ENCODE measurements around the gene PLCZ1.
"Not testable (repeated sequence)": the region's sequence is repeated elsewhere in the genome, so short reads cannot be mapped to it uniquely, and the experiment has no call there.

PLCZ1 gene

GRCh38 chr12:18721452-18721851, 16.4 kb downstream of the PLCZ1 start:
- Mint-ChIP-seq H3K4me1 (no peaks in the 10 kb centered on the region), H3K36me3 (ENCODE audit: low read depth) (no peaks in the 10 kb centered on the region), H3K27ac (no peak overlapping the region), H3K27me3 (no peaks in the 10 kb centered on the region), H3K9me3 (peaks cover 5% of the 10 kb centered on the region), H3K4me3 (no peak overlapping the region)
- ATAC-seq (no peak), DNase-seq (no peak)

- ATAC-seq (no peak), DNase-seq (no peak)
- Mint-ChIP-seq H3K27me3 (no peaks in the 10 kb centered on the region), H3K27ac (no peak overlapping the region), H3K4me3 (no peak overlapping the region), H3K9me3 (peaks cover 5% of the 10 kb centered on the region), H3K4me1 (no peaks in the 10 kb centered on the region), H3K36me3 (ENCODE audit: low read depth) (no peaks in the 10 kb centered on the region)
Measured at GRCh38 chr12:18720690-18721089, 17.1 kb downstream of the PLCZ1 start.

- no peak for DNase-seq
- no peak overlapping the region for H3K27ac Mint-ChIP-seq
- H3K4me3 Mint-ChIP-seq, result no peak overlapping the region
- no peaks in the 10 kb centered on the region for H3K4me1 Mint-ChIP-seq
- peaks cover 5% of the 10 kb centered on the region for H3K9me3 Mint-ChIP-seq
- H3K27me3 Mint-ChIP-seq, result no peaks in the 10 kb centered on the region
- no peaks in the 10 kb centered on the region for H3K36me3 Mint-ChIP-seq (ENCODE audit: low read depth)
- no peak for ATAC-seq
Measured at GRCh38 chr12:18719922-18720510, 17.8 kb downstream of the PLCZ1 start.

- no peaks in the 10 kb centered on the region for H3K36me3 Mint-ChIP-seq (ENCODE audit: low read depth)
- H3K4me1 Mint-ChIP-seq, result no peaks in the 10 kb centered on the region
- DNase-seq (no peak), ATAC-seq (no peak)
- no peak overlapping the region for H3K27ac Mint-ChIP-seq
- no peaks in the 10 kb centered on the region for H3K27me3 Mint-ChIP-seq
- H3K9me3 Mint-ChIP-seq, result no peaks in the 10 kb centered on the region
- no peak overlapping the region for H3K4me3 Mint-ChIP-seq
Measured at GRCh38 chr12:18718462-18718861, 19.4 kb downstream of the PLCZ1 start.

GRCh38 chr12:18716236-18716635, 21.6 kb downstream of the PLCZ1 start:
- Mint-ChIP-seq H3K9me3 (peaks cover 4% of the 10 kb centered on the region), H3K27ac (no peak overlapping the region), H3K4me1 (no peaks in the 10 kb centered on the region), H3K4me3 (no peak overlapping the region), H3K27me3 (no peaks in the 10 kb centered on the region), H3K36me3 (ENCODE audit: low read depth) (no peaks in the 10 kb centered on the region)
- no peak for DNase-seq
- no peak for ATAC-seq

GRCh38 chr12:18706798-18707197, 31.0 kb downstream of the PLCZ1 start:
- H3K27me3 Mint-ChIP-seq, result no peaks in the 10 kb centered on the region
- DNase-seq (no peak), ATAC-seq (no peak)
- H3K4me3 Mint-ChIP-seq, result no peak overlapping the region
- H3K36me3 Mint-ChIP-seq (ENCODE audit: low read depth), result no peaks in the 10 kb centered on the region
- peaks cover 20% of the 10 kb centered on the region for H3K9me3 Mint-ChIP-seq
- no peak overlapping the region for H3K27ac Mint-ChIP-seq
- H3K4me1 Mint-ChIP-seq, result no peaks in the 10 kb centered on the region

- no peaks in the 10 kb centered on the region for H3K4me1 Mint-ChIP-seq
- no peak for DNase-seq
- H3K9me3 Mint-ChIP-seq, result peaks cover 15% of the 10 kb centered on the region
- H3K27ac Mint-ChIP-seq, result no peak overlapping the region
- no peak for ATAC-seq
- H3K4me3 Mint-ChIP-seq, result no peak overlapping the region
- no peaks in the 10 kb centered on the region for H3K36me3 Mint-ChIP-seq (ENCODE audit: low read depth)
- no peaks in the 10 kb centered on the region for H3K27me3 Mint-ChIP-seq
Measured at GRCh38 chr12:18703911-18704310, 33.9 kb downstream of the PLCZ1 start.

GRCh38 chr12:18703321-18703720, 34.5 kb downstream of the PLCZ1 start:
- no peak for DNase-seq
- peaks cover 15% of the 10 kb centered on the region for H3K9me3 Mint-ChIP-seq
- H3K4me1 Mint-ChIP-seq, result no peaks in the 10 kb centered on the region
- H3K36me3 Mint-ChIP-seq (ENCODE audit: low read depth), result no peaks in the 10 kb centered on the region
- H3K4me3 Mint-ChIP-seq, result no peak overlapping the region
- no peak overlapping the region for H3K27ac Mint-ChIP-seq
- no peaks in the 10 kb centered on the region for H3K27me3 Mint-ChIP-seq
- ATAC-seq, result no peak

- H3K4me3 Mint-ChIP-seq, result no peak overlapping the region
- H3K9me3 Mint-ChIP-seq, result peaks cover 15% of the 10 kb centered on the region
- H3K27ac Mint-ChIP-seq, result no peak overlapping the region
- H3K27me3 Mint-ChIP-seq, result no peaks in the 10 kb centered on the region
- H3K4me1 Mint-ChIP-seq, result no peaks in the 10 kb centered on the region
- ATAC-seq (no peak), DNase-seq (no peak)
- H3K36me3 Mint-ChIP-seq (ENCODE audit: low read depth), result no peaks in the 10 kb centered on the region
Measured at GRCh38 chr12:18700271-18700670, 37.5 kb downstream of the PLCZ1 start.

GRCh38 chr12:18696971-18697602, 40.7 kb downstream of the PLCZ1 start:
- DNase-seq, result no peak
- Mint-ChIP-seq H3K27ac (no peak overlapping the region), H3K27me3 (no peaks in the 10 kb centered on the region), H3K36me3 (ENCODE audit: low read depth) (no peaks in the 10 kb centered on the region), H3K4me3 (no peak overlapping the region), H3K4me1 (no peaks in the 10 kb centered on the region), H3K9me3 (peaks cover 16% of the 10 kb centered on the region)
- ATAC-seq, result no peak

GRCh38 chr12:18693986-18694385, 43.8 kb downstream of the PLCZ1 start:
- H3K27ac Mint-ChIP-seq; DNase-seq; H3K4me3 Mint-ChIP-seq; H3K4me1 Mint-ChIP-seq; H3K27me3 Mint-ChIP-seq; H3K36me3 Mint-ChIP-seq (ENCODE audit: low read depth); ATAC-seq: not testable (repeated sequence)
- H3K9me3 Mint-ChIP-seq, result peaks cover 16% of the 10 kb centered on the region

GRCh38 chr12:18690653-18691052, 47.2 kb downstream of the PLCZ1 start:
- DNase-seq (no peak), ATAC-seq (no peak)
- Mint-ChIP-seq H3K27me3 (no peaks in the 10 kb centered on the region), H3K36me3 (ENCODE audit: low read depth) (no peaks in the 10 kb centered on the region), H3K4me3 (no peak overlapping the region), H3K9me3 (peaks cover 12% of the 10 kb centered on the region), H3K4me1 (no peaks in the 10 kb centered on the region), H3K27ac (no peak overlapping the region)

GRCh38 chr12:18689771-18690170, 48.0 kb downstream of the PLCZ1 start:
- H3K36me3 Mint-ChIP-seq (ENCODE audit: low read depth), result no peaks in the 10 kb centered on the region
- H3K27ac Mint-ChIP-seq, result no peak overlapping the region
- no peaks in the 10 kb centered on the region for H3K4me1 Mint-ChIP-seq
- DNase-seq (no peak), ATAC-seq (no peak)
- peaks cover 12% of the 10 kb centered on the region for H3K9me3 Mint-ChIP-seq
- no peaks in the 10 kb centered on the region for H3K27me3 Mint-ChIP-seq
- no peak overlapping the region for H3K4me3 Mint-ChIP-seq

GRCh38 chr12:18684430-18684829, 53.4 kb downstream of the PLCZ1 start:
- H3K27me3 Mint-ChIP-seq, result no peaks in the 10 kb centered on the region
- ATAC-seq (no peak), DNase-seq (no peak)
- H3K9me3 Mint-ChIP-seq, result peaks cover 4% of the 10 kb centered on the region
- H3K27ac Mint-ChIP-seq, result no peak overlapping the region
- H3K4me3 Mint-ChIP-seq, result no peak overlapping the region
- H3K4me1 Mint-ChIP-seq, result no peaks in the 10 kb centered on the region
- no peaks in the 10 kb centered on the region for H3K36me3 Mint-ChIP-seq (ENCODE audit: low read depth)

GRCh38 chr12:18683327-18684013, 54.3 kb downstream of the PLCZ1 start:
- DNase-seq (no peak), ATAC-seq (no peak)
- Mint-ChIP-seq H3K27ac (no peak overlapping the region), H3K27me3 (no peaks in the 10 kb centered on the region), H3K36me3 (ENCODE audit: low read depth) (no peaks in the 10 kb centered on the region), H3K4me1 (no peaks in the 10 kb centered on the region), H3K4me3 (no peak overlapping the region), H3K9me3 (peaks cover 4% of the 10 kb centered on the region)
